ENCODE data around the gene OPTN.
"Not testable (repeated sequence)": the region's sequence is repeated elsewhere in the genome, so short reads cannot be mapped to it uniquely, and the experiment has no call there.

OPTN gene

GRCh38 chr10:13099666-13100348 lies at the start of gene OPTN:
Gene OPTN, plus strand, starts transcription at chr10:13100163. Its CDS starts 8,960 bp downstream, at chr10:13109123.
- peak; percentile 78 for DNase-seq (ENCODE audit: low read depth)

GRCh38 chr10:13051126-13051694 lies 48.8 kb upstream of the OPTN start:
- DNase-seq (ENCODE audit: low read depth), result no peak

- not testable (repeated sequence) for DNase-seq (ENCODE audit: low read depth)
Measured at GRCh38 chr10:13053208-13053607, 46.8 kb upstream of the OPTN start.

- no peak for DNase-seq (ENCODE audit: low read depth)
Measured at GRCh38 chr10:13053794-13054462, 46.0 kb upstream of the OPTN start.

- DNase-seq (ENCODE audit: low read depth), result no peak
Measured at GRCh38 chr10:13054844-13055243, 45.1 kb upstream of the OPTN start.

- no peak for DNase-seq (ENCODE audit: low read depth)
Measured at GRCh38 chr10:13056456-13057077, 43.4 kb upstream of the OPTN start.

GRCh38 chr10:13062803-13063202 lies 37.2 kb upstream of the OPTN start:
- no peak for DNase-seq (ENCODE audit: low read depth)

- no peak for DNase-seq (ENCODE audit: low read depth)
Measured at GRCh38 chr10:13066527-13066926, 33.4 kb upstream of the OPTN start.

GRCh38 chr10:13067431-13067830 lies 32.5 kb upstream of the OPTN start:
- no peak for DNase-seq (ENCODE audit: low read depth)

- DNase-seq (ENCODE audit: low read depth), result no peak
Measured at GRCh38 chr10:13068071-13068470, 31.9 kb upstream of the OPTN start.

GRCh38 chr10:13068484-13068883 lies 31.5 kb upstream of the OPTN start:
- DNase-seq (ENCODE audit: low read depth), result no peak

- no peak for DNase-seq (ENCODE audit: low read depth)
Measured at GRCh38 chr10:13072339-13072738, 27.6 kb upstream of the OPTN start.

GRCh38 chr10:13074563-13075451 lies 25.2 kb upstream of the OPTN start:
- peak; percentile 2 for DNase-seq (ENCODE audit: low read depth)

- DNase-seq (ENCODE audit: low read depth), result no peak
Measured at GRCh38 chr10:13078912-13079775, 20.8 kb upstream of the OPTN start.

GRCh38 chr10:13079776-13080050 lies 20.2 kb upstream of the OPTN start:
- DNase-seq (ENCODE audit: low read depth), result no peak

- DNase-seq (ENCODE audit: low read depth), result no peak
Measured at GRCh38 chr10:13080643-13081042, 19.3 kb upstream of the OPTN start.

GRCh38 chr10:13083700-13084099 lies 16.3 kb upstream of the OPTN start:
- not testable (repeated sequence) for DNase-seq (ENCODE audit: low read depth)

- no peak for DNase-seq (ENCODE audit: low read depth)
Measured at GRCh38 chr10:13086056-13086455, 13.9 kb upstream of the OPTN start.

GRCh38 chr10:13087601-13087985 lies 12.4 kb upstream of the OPTN start:
- no peak for DNase-seq (ENCODE audit: low read depth)

- DNase-seq (ENCODE audit: low read depth), result no peak
Measured at GRCh38 chr10:13087986-13088618, 11.9 kb upstream of the OPTN start.

- no peak for DNase-seq (ENCODE audit: low read depth)
Measured at GRCh38 chr10:13089345-13089744, 10.6 kb upstream of the OPTN start.

Measured in T-helper 22 cell (primary cell).